DMS153 treated with DMSO at 0.1 percent for 48 hours (cell line): ENCODE results near the gene METTL2B.
"Not testable (repeated sequence)": the region's sequence is repeated elsewhere in the genome, so short reads cannot be mapped to it uniquely, and the experiment has no call there.

Source experiments
- DNase-seq: peaks from one replicate; lab custom pipeline; 2025; ENCODE audit not compliant: unreplicated experiment; lab: John Stamatoyannopoulos, UW

Gene METTL2B

GRCh38 chr7:128523932-128524524, 47.5 kb downstream of the METTL2B start:
- not testable (repeated sequence) for DNase-seq

GRCh38 chr7:128525584-128525983, 49.0 kb downstream of the METTL2B start:
- not testable (repeated sequence) for DNase-seq

GRCh38 chr7:128526062-128526466, 49.5 kb downstream of the METTL2B start:
- not testable (repeated sequence) for DNase-seq

GRCh38 chr7:128529191-128529590, 52.6 kb downstream of the METTL2B start:
- DNase-seq = not testable (repeated sequence)

GRCh38 chr7:128530121-128530854, 53.7 kb downstream of the METTL2B start:
- DNase-seq = not testable (repeated sequence)

- no peak for DNase-seq
These were observed 54.2 kb downstream of the METTL2B start for GRCh38 chr7:128530855-128531104.

GRCh38 chr7:128531105-128531954, 54.8 kb downstream of the METTL2B start:
- DNase-seq = peak; percentile 32

- DNase-seq = not testable (repeated sequence)
These were observed 55.5 kb downstream of the METTL2B start for GRCh38 chr7:128531955-128532478.

GRCh38 chr7:128532956-128533355, 56.4 kb downstream of the METTL2B start:
- not testable (repeated sequence) for DNase-seq

GRCh38 chr7:128537410-128537809, 60.9 kb downstream of the METTL2B start:
- not testable (repeated sequence) for DNase-seq

GRCh38 chr7:128542530-128542929, 66.0 kb downstream of the METTL2B start:
- DNase-seq = not testable (repeated sequence)

GRCh38 chr7:128543300-128543699, 66.8 kb downstream of the METTL2B start:
- not testable (repeated sequence) for DNase-seq

GRCh38 chr7:128546319-128546851, 69.8 kb downstream of the METTL2B start:
- not testable (repeated sequence) for DNase-seq

GRCh38 chr7:128550920-128551319, 74.4 kb downstream of the METTL2B start:
- DNase-seq = no peak

- DNase-seq = not testable (repeated sequence)
These were observed 77.8 kb downstream of the METTL2B start for GRCh38 chr7:128554394-128554793.
